ENCODE data around the gene SLC38A11. TPM values are rescaled to one million over a fixed set of nuclear protein-coding genes. Genes with fewer than 3 reads are reported as not detected.

The SLC38A11 gene
- total RNA-seq, 1 donor: not detected

DNA sequence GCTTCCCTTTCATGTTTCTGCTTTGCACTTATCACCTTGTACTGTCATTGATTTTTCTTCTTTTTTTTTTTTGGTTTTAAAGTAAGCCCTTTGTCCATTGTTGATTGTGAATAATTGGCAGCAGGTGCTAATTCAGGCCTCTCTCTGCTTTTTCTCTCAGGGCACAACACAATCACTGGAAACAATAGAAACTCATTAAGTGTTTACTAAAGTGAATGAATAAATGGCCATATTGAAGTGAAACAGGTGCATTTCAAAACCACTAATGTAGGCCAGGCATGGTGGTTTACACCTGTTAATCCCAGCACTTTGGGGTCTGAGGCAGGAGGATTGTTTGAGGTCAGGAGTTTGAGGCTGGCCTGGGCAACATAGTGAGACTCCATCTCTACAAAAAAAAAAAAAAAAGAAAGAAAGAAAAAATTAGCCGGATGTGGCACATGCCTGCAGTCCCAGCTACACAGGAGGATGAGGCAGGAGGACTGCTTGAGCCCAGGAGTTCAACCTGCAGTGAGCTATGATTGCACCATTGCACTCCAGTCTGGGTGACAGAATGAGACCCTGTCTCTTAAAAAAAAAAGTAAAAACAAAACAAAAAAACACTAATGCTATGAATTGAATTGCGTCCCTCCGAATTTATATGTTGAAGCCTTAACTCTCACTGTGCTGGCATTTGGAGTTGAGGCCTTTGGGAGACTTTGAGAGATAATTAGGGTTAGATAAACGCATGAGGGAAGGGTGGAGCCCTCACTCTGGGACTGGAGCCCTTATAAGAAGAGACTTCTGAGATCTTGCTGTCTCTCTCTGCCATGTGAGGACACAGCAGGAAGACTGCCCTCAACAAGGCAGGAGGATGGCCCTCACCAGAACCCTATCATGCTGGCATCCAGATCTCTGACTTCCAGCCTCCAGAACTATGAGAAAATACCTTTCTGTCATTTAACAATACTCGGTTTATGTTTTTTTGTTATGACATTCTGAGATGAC, 19.9 kb downstream of the SLC38A11 start:
- H3K79me2 ChIP-seq (ENCODE audit: insufficient read depth, low read length): no peaks in the 10 kb centered on the region
- no peak for DNase-seq (ENCODE audit: insufficient read length, low spot score, missing footprints)
- H3K4me3 ChIP-seq (ENCODE audit: insufficient read depth, low read length): no peak overlapping the region
- no peak overlapping the region for H3K4me2 ChIP-seq (ENCODE audit: insufficient read depth, low read length)
- no peaks in the 10 kb centered on the region for H3K9me3 ChIP-seq (ENCODE audit: low read depth, low read length)
- H3K36me3 ChIP-seq (ENCODE audit: insufficient read depth, low read length): no peaks in the 10 kb centered on the region
- H2AFZ ChIP-seq (ENCODE audit: low read length): peak overlapping the region; percentile 58
- no peaks in the 10 kb centered on the region for H4K20me1 ChIP-seq (ENCODE audit: insufficient read depth, low read length)
- no peaks in the 10 kb centered on the region for H3K27me3 ChIP-seq (ENCODE audit: insufficient read depth, low read length)
- H3K27ac ChIP-seq (ENCODE audit: low read depth, low read length): no peak overlapping the region
- H3K4me1 ChIP-seq (ENCODE audit: insufficient read depth, low read length): no peaks in the 10 kb centered on the region
- TF ChIP-seq, protein P1, sequence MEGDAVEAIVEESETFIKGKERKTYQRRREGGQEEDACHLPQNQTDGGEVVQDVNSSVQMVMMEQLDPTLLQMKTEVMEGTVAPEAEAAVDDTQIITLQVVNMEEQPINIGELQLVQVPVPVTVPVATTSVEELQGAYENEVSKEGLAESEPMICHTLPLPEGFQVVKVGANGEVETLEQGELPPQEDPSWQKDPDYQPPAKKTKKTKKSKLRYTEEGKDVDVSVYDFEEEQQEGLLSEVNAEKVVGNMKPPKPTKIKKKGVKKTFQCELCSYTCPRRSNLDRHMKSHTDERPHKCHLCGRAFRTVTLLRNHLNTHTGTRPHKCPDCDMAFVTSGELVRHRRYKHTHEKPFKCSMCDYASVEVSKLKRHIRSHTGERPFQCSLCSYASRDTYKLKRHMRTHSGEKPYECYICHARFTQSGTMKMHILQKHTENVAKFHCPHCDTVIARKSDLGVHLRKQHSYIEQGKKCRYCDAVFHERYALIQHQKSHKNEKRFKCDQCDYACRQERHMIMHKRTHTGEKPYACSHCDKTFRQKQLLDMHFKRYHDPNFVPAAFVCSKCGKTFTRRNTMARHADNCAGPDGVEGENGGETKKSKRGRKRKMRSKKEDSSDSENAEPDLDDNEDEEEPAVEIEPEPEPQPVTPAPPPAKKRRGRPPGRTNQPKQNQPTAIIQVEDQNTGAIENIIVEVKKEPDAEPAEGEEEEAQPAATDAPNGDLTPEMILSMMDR (IDR thresholded peaks at IDR 0.05; ENCODE audit: extremely low read depth, low read depth, low read length): no peak

DNA sequence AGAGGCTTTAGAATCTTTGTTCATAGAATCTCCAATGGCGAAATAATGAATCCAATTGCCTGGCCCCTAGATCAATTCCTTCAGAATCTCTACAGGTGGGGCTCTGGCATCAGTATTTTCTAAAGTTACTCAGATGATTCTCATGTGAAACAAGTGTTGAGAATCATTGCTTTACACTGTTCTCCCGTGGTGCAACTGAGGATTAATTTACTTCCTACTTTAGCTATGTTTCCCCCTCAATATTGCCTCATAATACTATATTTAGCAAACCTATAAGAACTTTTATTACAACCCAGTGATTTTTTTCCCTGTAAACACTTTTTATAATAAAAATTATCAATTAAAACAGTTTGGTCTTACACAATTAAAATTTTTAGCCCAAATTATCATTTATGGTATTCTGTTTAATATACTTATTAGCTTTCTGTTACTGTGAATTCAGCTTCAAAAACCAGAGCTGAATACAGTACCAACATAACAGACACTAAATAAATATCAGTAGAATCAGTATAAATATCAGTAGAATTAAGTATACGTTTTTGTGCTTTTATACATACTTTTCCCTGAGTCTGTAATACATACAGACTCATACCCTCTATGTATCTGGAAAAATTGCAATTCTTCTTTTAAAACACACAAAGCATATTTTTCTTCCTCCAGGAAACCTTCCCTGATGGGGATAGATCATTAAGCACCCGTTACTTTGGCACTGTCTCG, 20.8 kb downstream of the SLC38A11 start:
- Histone ChIP-seq H3K27me3 (ENCODE audit: insufficient read depth, low read length) (no peaks in the 10 kb centered on the region), H3K4me2 (ENCODE audit: insufficient read depth, low read length) (no peak overlapping the region), H2AFZ (ENCODE audit: low read length) (no peak overlapping the region), H3K36me3 (ENCODE audit: insufficient read depth, low read length) (no peaks in the 10 kb centered on the region), H3K4me3 (ENCODE audit: insufficient read depth, low read length) (no peak overlapping the region), H4K20me1 (ENCODE audit: insufficient read depth, low read length) (no peaks in the 10 kb centered on the region), H3K79me2 (ENCODE audit: insufficient read depth, low read length) (no peaks in the 10 kb centered on the region), H3K9me3 (ENCODE audit: low read depth, low read length) (no peaks in the 10 kb centered on the region), H3K27ac (ENCODE audit: low read depth, low read length) (no peak overlapping the region), H3K4me1 (ENCODE audit: insufficient read depth, low read length) (no peaks in the 10 kb centered on the region)
- TF ChIP-seq, protein P1 (IDR thresholded peaks at IDR 0.05; ENCODE audit: extremely low read depth, low read depth, low read length): no peak
- DNase-seq (ENCODE audit: insufficient read length, low spot score, missing footprints): no peak

DNA sequence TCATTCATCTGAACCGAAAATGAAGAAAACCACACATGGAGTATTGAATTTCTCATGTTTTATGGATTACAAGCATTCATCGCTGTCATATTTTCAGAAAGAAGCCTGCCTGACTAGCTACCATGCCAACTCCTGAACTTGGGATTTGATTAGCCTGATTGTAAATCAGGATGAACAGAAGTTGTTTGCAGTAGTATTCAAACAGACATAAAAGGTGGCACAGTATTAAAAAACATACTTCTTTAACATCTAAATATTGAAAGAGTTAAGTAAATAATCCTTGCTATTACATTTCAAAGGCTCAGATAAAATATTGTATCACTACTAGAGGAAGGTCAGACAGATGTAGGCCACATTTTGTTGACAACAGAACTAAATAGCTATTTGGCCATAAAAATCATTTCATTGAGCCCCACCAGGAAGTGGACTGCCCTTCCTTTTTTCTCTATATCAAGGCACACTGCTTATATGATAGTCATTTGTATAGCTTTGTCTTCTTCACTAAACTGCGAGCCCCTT, 21.6 kb downstream of the SLC38A11 start:
- no peaks in the 10 kb centered on the region for H3K9me3 ChIP-seq (ENCODE audit: low read depth, low read length)
- H3K27me3 ChIP-seq (ENCODE audit: insufficient read depth, low read length): no peaks in the 10 kb centered on the region
- H3K79me2 ChIP-seq (ENCODE audit: insufficient read depth, low read length): no peaks in the 10 kb centered on the region
- TF ChIP-seq, protein P1 (IDR thresholded peaks at IDR 0.05; ENCODE audit: extremely low read depth, low read depth, low read length): no peak
- no peaks in the 10 kb centered on the region for H4K20me1 ChIP-seq (ENCODE audit: insufficient read depth, low read length)
- H3K4me1 ChIP-seq (ENCODE audit: insufficient read depth, low read length): no peaks in the 10 kb centered on the region
- no peak overlapping the region for H2AFZ ChIP-seq (ENCODE audit: low read length)
- DNase-seq (ENCODE audit: insufficient read length, low spot score, missing footprints): no peak
- no peak overlapping the region for H3K4me2 ChIP-seq (ENCODE audit: insufficient read depth, low read length)
- H3K4me3 ChIP-seq (ENCODE audit: insufficient read depth, low read length): no peak overlapping the region
- H3K27ac ChIP-seq (ENCODE audit: low read depth, low read length): no peak overlapping the region
- no peaks in the 10 kb centered on the region for H3K36me3 ChIP-seq (ENCODE audit: insufficient read depth, low read length)

DNA sequence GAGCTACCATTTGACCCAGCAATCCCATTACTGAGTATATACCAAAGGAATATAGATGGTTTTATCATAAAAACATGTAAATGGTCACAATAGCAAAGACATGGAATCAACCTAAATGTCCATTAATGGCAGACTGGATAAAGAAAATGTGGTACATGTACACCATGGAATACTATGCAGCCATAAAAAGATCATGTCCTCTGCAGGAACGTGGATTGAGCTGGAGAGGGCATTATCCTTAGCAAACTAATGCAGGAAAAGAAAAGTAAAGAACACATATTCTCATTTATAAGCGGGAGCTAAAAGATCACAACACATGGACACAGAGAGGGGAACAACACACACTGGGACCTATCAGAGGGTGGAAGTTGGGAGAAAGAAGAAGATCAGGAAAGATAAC, 22.9 kb downstream of the SLC38A11 start:
- TF ChIP-seq, protein P1 (IDR thresholded peaks at IDR 0.05; ENCODE audit: extremely low read depth, low read depth, low read length): no peak
- Histone ChIP-seq H4K20me1 (ENCODE audit: insufficient read depth, low read length) (no peaks in the 10 kb centered on the region), H3K79me2 (ENCODE audit: insufficient read depth, low read length) (no peaks in the 10 kb centered on the region), H3K36me3 (ENCODE audit: insufficient read depth, low read length) (no peaks in the 10 kb centered on the region), H3K4me1 (ENCODE audit: insufficient read depth, low read length) (no peaks in the 10 kb centered on the region), H3K4me2 (ENCODE audit: insufficient read depth, low read length) (no peak overlapping the region), H2AFZ (ENCODE audit: low read length) (no peak overlapping the region), H3K27me3 (ENCODE audit: insufficient read depth, low read length) (no peaks in the 10 kb centered on the region), H3K4me3 (ENCODE audit: insufficient read depth, low read length) (no peak overlapping the region), H3K9me3 (ENCODE audit: low read depth, low read length) (no peaks in the 10 kb centered on the region), H3K27ac (ENCODE audit: low read depth, low read length) (no peak overlapping the region)
- no peak for DNase-seq (ENCODE audit: insufficient read length, low spot score, missing footprints)

Data from osteoblast (primary cell).